ENCODE results near the gene PHF20. TPM values are rescaled to one million over a fixed set of nuclear protein-coding genes. Genes with fewer than 3 reads are reported as not detected.
A peak's percentile ranks its signal among the peaks of the same experiment; 100 is the strongest.
"Not testable (repeated sequence)": the region's sequence is repeated elsewhere in the genome, so short reads cannot be mapped to it uniquely, and the experiment has no call there.

Gene PHF20
- total RNA-seq, 2 experiments from 2014 or later: 119 to 126 TPM

DNA sequence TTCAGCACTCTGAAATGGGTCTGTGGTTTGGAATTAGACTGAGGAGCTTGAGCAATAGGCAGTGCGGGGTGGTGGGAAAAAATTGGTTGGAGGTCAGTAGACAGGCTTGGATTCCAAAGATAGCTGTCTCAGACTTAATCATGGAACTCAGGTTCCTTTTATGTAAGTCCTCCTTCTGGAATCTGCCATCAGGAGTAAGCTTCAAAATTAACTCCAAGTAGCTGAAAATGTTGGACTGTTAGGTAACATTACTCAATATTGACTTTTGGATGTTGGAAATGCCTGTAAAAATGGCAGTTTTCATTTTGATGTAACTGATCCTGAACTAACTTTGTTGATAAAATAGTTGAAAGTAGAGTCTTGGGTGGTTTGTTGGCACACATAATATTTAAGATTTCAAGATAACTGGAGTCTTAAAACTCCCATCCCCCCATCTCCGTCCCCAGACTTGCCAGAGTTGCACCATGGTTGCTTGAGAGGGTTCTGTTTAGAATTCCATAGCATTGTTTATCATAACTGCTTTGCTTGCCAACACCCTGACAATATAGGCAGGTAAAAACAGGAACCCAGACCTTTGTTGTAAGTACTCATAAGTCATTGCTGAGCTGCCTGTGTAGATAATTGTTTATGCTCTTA lies 83.0 kb downstream of the PHF20 start:
- ChIA-PET CTCF (no interaction called here), POLR2A (interaction anchor here (1.4 kb wide), 1 partner anchor 112 kb away, joined by 10 read pairs; the partner anchor contains the start of gene RBM39)
- intact Hi-C loops (cut with DNase I, micrococcal nuclease): no loop called here
- Histone ChIP-seq H3K4me3 (ENCODE audit: low read length) (no peak overlapping the region), H3K4me1 (ENCODE audit: insufficient read depth, low read length) (no peaks in the 10 kb centered on the region), H3K9me3 (ENCODE audit: control insufficient read depth in 1 of 2, insufficient read depth in 1 of 2, low read length in 2 of 2) (no peaks in the 10 kb centered on the region), H3K27me3 (ENCODE audit: control insufficient read depth in 1 of 2, insufficient read depth in 2 of 2, low read length in 2 of 2) (no peaks in the 10 kb centered on the region), H3K36me3 (ENCODE audit: insufficient read depth, low read length) (peaks cover 49% of the 10 kb centered on the region), H3K27ac (ENCODE audit: low read depth in 1 of 2, low read length in 2 of 2) (no peak overlapping the region)
- Mint-ChIP-seq H3K27ac (peak overlapping the region; percentile 27), H3K4me3 (no peak overlapping the region), H3K36me3 (ENCODE audit: low read depth) (peaks cover 71% of the 10 kb centered on the region), H3K9me3 (no peaks in the 10 kb centered on the region), H3K4me1 (ENCODE audit: low read depth) (peaks cover 19% of the 10 kb centered on the region), H3K27me3 (no peaks in the 10 kb centered on the region)
- ATAC-seq (ENCODE audit: poor library complexity): no peak
- TF ChIP-seq CTCF (IDR thresholded peaks at IDR 0.05): no peak
- DNase-seq: no peak

DNA sequence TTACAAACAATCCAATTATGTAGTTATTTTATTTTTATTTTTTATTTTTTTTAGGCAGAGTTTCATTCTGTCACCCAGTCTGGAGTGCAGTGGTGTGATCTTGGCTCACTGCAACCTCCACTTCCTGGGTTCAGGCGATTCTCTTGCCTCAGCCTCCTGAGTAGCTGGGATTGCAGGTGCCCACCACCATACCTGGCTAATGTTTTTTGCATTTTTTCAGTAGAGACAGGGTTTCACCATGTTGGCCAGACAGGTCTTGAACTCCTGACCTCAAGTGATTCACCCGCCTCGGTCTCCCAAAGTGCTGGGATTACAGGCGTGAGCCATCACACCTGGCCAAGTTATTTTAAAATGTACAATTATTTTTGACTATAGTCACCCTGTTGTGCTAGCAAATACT lies 83.8 kb downstream of the PHF20 start:
- DNase-seq; H3K27me3 Mint-ChIP-seq; H3K9me3 ChIP-seq (ENCODE audit: control insufficient read depth in 1 of 2, insufficient read depth in 1 of 2, low read length in 2 of 2); intact Hi-C loops (cut with DNase I, micrococcal nuclease); H3K4me1 ChIP-seq (ENCODE audit: insufficient read depth, low read length); H3K4me3 Mint-ChIP-seq; H3K27ac ChIP-seq (ENCODE audit: low read depth in 1 of 2, low read length in 2 of 2); H3K27me3 ChIP-seq (ENCODE audit: control insufficient read depth in 1 of 2, insufficient read depth in 2 of 2, low read length in 2 of 2); H3K4me3 ChIP-seq (ENCODE audit: low read length); H3K9me3 Mint-ChIP-seq; ATAC-seq (ENCODE audit: poor library complexity); CTCF ChIA-PET: not testable (repeated sequence)
- POLR2A ChIA-PET: interaction anchor here (1.4 kb wide), 1 partner anchor 113 kb away, joined by 10 read pairs; the partner anchor contains the start of gene RBM39
- H3K36me3 ChIP-seq (ENCODE audit: insufficient read depth, low read length): peaks cover 45% of the 10 kb centered on the region
- H3K4me1 Mint-ChIP-seq (ENCODE audit: low read depth): peaks cover 17% of the 10 kb centered on the region
- H3K36me3 Mint-ChIP-seq (ENCODE audit: low read depth): peaks cover 75% of the 10 kb centered on the region
- H3K27ac Mint-ChIP-seq: peak overlapping the region; percentile 12

DNA sequence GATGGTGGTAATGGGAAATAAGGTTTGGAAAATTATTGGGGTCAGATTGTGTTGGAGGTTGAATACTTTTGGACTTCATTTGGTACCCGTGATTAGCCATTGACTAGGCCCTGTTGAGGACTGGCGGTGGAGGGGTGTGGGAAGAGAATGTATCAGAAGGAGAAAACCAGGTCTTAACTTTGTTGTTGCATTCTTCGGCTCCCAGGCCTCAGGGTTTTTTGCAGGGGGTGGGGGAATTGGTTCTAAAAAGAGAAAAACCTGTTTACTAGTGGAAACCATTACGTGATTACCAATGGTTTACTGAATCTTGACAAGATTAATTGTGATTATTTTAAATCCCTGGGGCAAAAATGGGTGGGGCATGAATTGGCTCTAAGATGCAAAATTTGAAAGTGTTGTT lies 85.1 kb downstream of the PHF20 start:
- DNase-seq: no peak
- Histone ChIP-seq H3K4me1 (ENCODE audit: insufficient read depth, low read length) (no peaks in the 10 kb centered on the region), H3K27ac (ENCODE audit: low read depth in 1 of 2, low read length in 2 of 2) (no peak overlapping the region), H3K9me3 (ENCODE audit: control insufficient read depth in 1 of 2, insufficient read depth in 1 of 2, low read length in 2 of 2) (no peaks in the 10 kb centered on the region), H3K27me3 (ENCODE audit: control insufficient read depth in 1 of 2, insufficient read depth in 2 of 2, low read length in 2 of 2) (no peaks in the 10 kb centered on the region), H3K4me3 (ENCODE audit: low read length) (no peak overlapping the region), H3K36me3 (ENCODE audit: insufficient read depth, low read length) (peaks cover 33% of the 10 kb centered on the region)
- no peak for ATAC-seq (ENCODE audit: poor library complexity)
- POLR2A ChIA-PET: interaction anchor here (1.7 kb wide), 1 partner anchor 113 kb away, joined by 3 read pairs; no protein-coding TSS in a partner anchor
- H3K4me3 Mint-ChIP-seq: no peak overlapping the region
- no peaks in the 10 kb centered on the region for H3K27me3 Mint-ChIP-seq
- peaks cover 17% of the 10 kb centered on the region for H3K4me1 Mint-ChIP-seq (ENCODE audit: low read depth)
- H3K27ac Mint-ChIP-seq: no peak overlapping the region
- intact Hi-C loops (cut with DNase I, micrococcal nuclease): no loop called here
- H3K36me3 Mint-ChIP-seq (ENCODE audit: low read depth): peaks cover 73% of the 10 kb centered on the region
- CTCF ChIA-PET: interaction anchor here (0.6 kb wide), 1 partner anchor 24 kb away, joined by 5 read pairs; no protein-coding TSS in a partner anchor
- H3K9me3 Mint-ChIP-seq: no peaks in the 10 kb centered on the region
- no peak for TF ChIP-seq CTCF (IDR thresholded peaks at IDR 0.05)

Data from CD4-positive, alpha-beta T cell (primary cell).